Kidney (tissue), 14 donors: Measurements from ENCODE around the gene HECA. TPM values are rescaled to one million over a fixed set of nuclear protein-coding genes. Genes with fewer than 3 reads are reported as not detected.
"Not testable (repeated sequence)": the region's sequence is repeated elsewhere in the genome, so short reads cannot be mapped to it uniquely, and the experiment has no call there.

Source experiments
- DNase-seq, 5 donors: peaks; one replicate each; pipeline ENCODE4 v3.0.0-alpha.2; 2013 to 2020
- FAIRE-seq: peaks from 2 replicates; lab custom pipeline; 2012; peaks lifted over from hg19 to GRCh38; lab: Jason Lieb, UNC
- H3K27ac ChIP-seq, 2 donors: one replicate each; pipeline ENCODE4 v1.7.0; 2013; ENCODE audit warnings: low read depth in 2 of 2, low read length in 2 of 2, inconsistent platforms in 1 of 2
- H3K27me3 ChIP-seq: one replicate; pipeline ENCODE4 v1.7.1; 2013; ENCODE audit warnings: low read length, inconsistent platforms; ENCODE audit not compliant: control insufficient read depth, insufficient read depth
- H3K36me3 ChIP-seq, 3 donors: one replicate each; pipeline versions ENCODE4 v1.7.0 to v1.7.1; 2013; ENCODE audit warnings: low read length in 3 of 3, control low read depth in 1 of 3, inconsistent platforms in 1 of 3; ENCODE audit not compliant: insufficient read depth in 3 of 3, control insufficient read depth in 2 of 3
- H3K4me1 ChIP-seq, 3 donors: one replicate each; pipeline versions ENCODE4 v1.7.0 to v1.7.1; 2013; ENCODE audit warnings: low read length in 3 of 3, inconsistent platforms in 1 of 3, low read depth in 1 of 3; ENCODE audit not compliant: control insufficient read depth in 2 of 3, insufficient read depth in 2 of 3
- H3K4me3 ChIP-seq, 3 donors: one replicate each; pipeline versions ENCODE4 v1.7.0 to v1.8.1; 2013; ENCODE audit warnings: low read length in 3 of 3, control low read depth in 1 of 3, inconsistent platforms in 1 of 3
- H3K9ac ChIP-seq, 3 donors: one replicate each; pipeline versions ENCODE4 v1.7.0 to v1.7.1; 2013; ENCODE audit warnings: low read length in 3 of 3, control low read depth in 1 of 3, inconsistent platforms in 1 of 3
- H3K9me3 ChIP-seq, 3 donors: one replicate each; pipeline versions ENCODE4 v1.7.0 to v1.7.1; 2013; ENCODE audit warnings: low read length in 3 of 3, control low read depth in 1 of 3, inconsistent platforms in 1 of 3; ENCODE audit not compliant: control insufficient read depth in 2 of 3, insufficient read depth in 1 of 3
- CTCF ChIP-seq: IDR thresholded peaks from 3 replicates; pipeline ENCODE4 v1.5.1; 2012; ENCODE audit warnings: mild to moderate bottlenecking, moderate library complexity, borderline replicate concordance; ENCODE audit not compliant: insufficient read depth; ENCODE audit errors: extremely low read depth
- intact Hi-C: fragments of 100-400 bp; cut with DNase I; formaldehyde crosslinking; loops from one replicate; pipeline ENCODE4 v1.11.1; 2022
- polyA plus RNA-seq: library from polyadenylated mRNA; stranded (reverse); fragments of 350-450 nt; fragmentation: Illumina TruSeq; extraction: RNeasy Lipid Tissue Mini Kit (QIAGEN cat#74804); gene quantifications from one replicate; pipeline ENCODE4 v1.2.3, GENCODE V29; 2014; ENCODE audit warnings: low read depth, low replicate concordance; ENCODE audit not compliant: insufficient read depth
- total RNA-seq: library from RNA; stranded (reverse); fragmentation: NEBNext Ultra II Directional; extraction: Animal tissue kit (Norgen Biotek cat#: 25700); gene quantifications from one replicate; pipeline ENCODE4 v1.2.1, GENCODE V29; 2021
- donor health status: control.
- donor health status: control.
- donor health status: control.
- donor health status: control.
- donor health status: control.
- donor health status: DM: yes; HTN: yes; CAD: no.
- donor health status: Normal renal cell carcinoma (clear cell type).

Gene HECA
- total and polyA plus RNA-seq, 2 donors from 2014 or later: 5.2 to 22.0 TPM

- Histone ChIP-seq H3K4me1 (no peaks in the 10 kb centered on the region), H3K27me3 (no peaks in the 10 kb centered on the region), H3K27ac (no peak overlapping the region), H3K36me3 (no peaks in the 10 kb centered on the region), H3K9me3 (no peaks in the 10 kb centered on the region), H3K4me3 (no peak overlapping the region), H3K9ac (no peak overlapping the region)
- intact Hi-C loops: no loop called here
- no peak for DNase-seq
- no peak for TF ChIP-seq CTCF
- FAIRE-seq: no peak
Measured at GRCh38 chr6:139198529-139199288, 63.8 kb downstream of the HECA start.

GRCh38 chr6:139201378-139201777, 66.5 kb downstream of the HECA start:
- Histone ChIP-seq H3K9me3 (peaks cover 0 to 6% (median 2%) of the 10 kb centered on the region in 3 donors), H3K9ac (no peak overlapping the region), H3K4me1 (no peaks in the 10 kb centered on the region), H3K27me3 (no peaks in the 10 kb centered on the region), H3K36me3 (no peaks in the 10 kb centered on the region), H3K4me3 (no peak overlapping the region), H3K27ac (no peak overlapping the region)
- intact Hi-C loops: no loop called here
- no peak for TF ChIP-seq CTCF
- no peak for FAIRE-seq
- no peak for DNase-seq

- Histone ChIP-seq H3K4me3 (no peak overlapping the region), H3K27me3 (no peaks in the 10 kb centered on the region), H3K4me1 (no peaks in the 10 kb centered on the region), H3K9ac (no peak overlapping the region), H3K36me3 (no peaks in the 10 kb centered on the region), H3K9me3 (peaks cover 0 to 6% (median 2%) of the 10 kb centered on the region in 3 donors), H3K27ac (no peak overlapping the region)
- no peak for DNase-seq
- TF ChIP-seq CTCF: no peak
- no peak for FAIRE-seq
- intact Hi-C loops: no loop called here
Measured at GRCh38 chr6:139204978-139205377, 70.1 kb downstream of the HECA start.

GRCh38 chr6:139205843-139206242, 71.0 kb downstream of the HECA start:
- Histone ChIP-seq H3K36me3 (no peaks in the 10 kb centered on the region), H3K27ac (no peak overlapping the region), H3K4me1 (no peaks in the 10 kb centered on the region), H3K27me3 (no peaks in the 10 kb centered on the region), H3K9me3 (peaks cover 0 to 6% (median 2%) of the 10 kb centered on the region in 3 donors), H3K9ac (no peak overlapping the region), H3K4me3 (no peak overlapping the region)
- FAIRE-seq: no peak
- no peak for TF ChIP-seq CTCF
- intact Hi-C loops: no loop called here
- no peak for DNase-seq

GRCh38 chr6:139210766-139211165, 75.9 kb downstream of the HECA start:
- H3K27me3 ChIP-seq, FAIRE-seq, DNase-seq, H3K4me1 ChIP-seq, H3K9me3 ChIP-seq, H3K9ac ChIP-seq, intact Hi-C loops, H3K4me3 ChIP-seq, H3K27ac ChIP-seq, H3K36me3 ChIP-seq: not testable (repeated sequence)
